GM12892 (cell line): ENCODE measurements around the gene CEP72.
"Not testable (repeated sequence)": the region's sequence is repeated elsewhere in the genome, so short reads cannot be mapped to it uniquely, and the experiment has no call there.

Experiments used
- DNase-seq: peaks from one replicate; pipeline ENCODE4 v3.0.0; 2011; ENCODE audit not compliant: insufficient read length
- FAIRE-seq: peaks from 2 replicates; lab custom pipeline; 2011; peaks lifted over from hg19 to GRCh38; lab: Jason Lieb, UNC
- POLR2A ChIP-seq: IDR thresholded peaks from 2 replicates; pipeline ENCODE4 v1.6.1; 2011; ENCODE audit warnings: low read depth, low read length, control low read depth
- POLR2AphosphoS5 ChIP-seq: IDR thresholded peaks from 2 replicates; pipeline ENCODE4 v1.6.1; 2011; ENCODE audit warnings: low read depth, low read length, control low read depth
- TAF1 ChIP-seq: IDR thresholded peaks from 2 replicates; pipeline ENCODE4 v1.6.1; 2011; ENCODE audit warnings: low read depth, mild to moderate bottlenecking, control low read depth, low read length, borderline replicate concordance

The CEP72 gene

GRCh38 chr5:675111-675870, 63.2 kb downstream of the CEP72 start:
- FAIRE-seq (no peak), DNase-seq (no peak)
- no peak for TF ChIP-seq POLR2A
- no peak for TF ChIP-seq POLR2AphosphoS5
- TF ChIP-seq TAF1 = no peak

DNA sequence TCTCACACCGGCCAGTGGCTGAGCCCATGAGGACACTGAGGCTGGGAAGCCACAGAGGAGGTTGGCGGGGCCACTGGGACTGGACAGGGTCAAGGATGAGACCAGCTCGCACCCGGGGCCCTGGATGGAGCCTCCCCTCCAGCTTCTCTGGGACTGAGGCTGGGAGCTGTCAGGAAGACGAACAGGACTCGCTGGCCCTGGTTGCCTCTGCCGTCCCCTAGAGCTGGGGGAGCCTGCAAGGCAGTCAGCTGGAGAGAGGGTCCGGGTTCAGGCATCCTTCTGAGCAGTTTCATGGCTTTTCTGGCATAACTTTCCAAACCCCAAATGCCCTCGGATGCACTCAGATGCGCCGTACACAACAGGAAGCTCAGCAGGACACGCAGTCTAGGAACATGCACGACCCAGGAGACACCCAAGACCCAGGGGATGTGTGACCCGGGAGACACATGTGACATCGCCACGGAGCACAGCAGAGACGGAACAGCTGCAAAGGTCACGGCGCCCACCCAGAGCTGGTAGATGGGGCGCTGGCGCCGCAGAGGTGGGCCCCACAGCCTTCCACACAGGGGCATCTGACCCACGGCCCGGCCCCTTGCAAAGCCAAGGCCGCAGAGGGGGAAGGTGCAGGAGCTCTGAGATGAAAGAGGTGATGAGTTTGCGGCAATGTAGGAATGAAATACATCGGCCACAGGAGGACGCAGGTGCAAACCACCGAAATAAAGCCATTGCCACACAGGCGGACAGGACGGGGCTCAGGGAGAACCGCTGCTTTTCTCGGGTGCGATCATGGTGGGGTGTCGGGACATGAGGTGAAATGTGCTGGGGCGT, 63.9 kb downstream of the CEP72 start:
- DNase-seq (no peak), FAIRE-seq (no peak)
- TF ChIP-seq POLR2A (no peak), TAF1 (no peak), POLR2AphosphoS5 (no peak)

DNA sequence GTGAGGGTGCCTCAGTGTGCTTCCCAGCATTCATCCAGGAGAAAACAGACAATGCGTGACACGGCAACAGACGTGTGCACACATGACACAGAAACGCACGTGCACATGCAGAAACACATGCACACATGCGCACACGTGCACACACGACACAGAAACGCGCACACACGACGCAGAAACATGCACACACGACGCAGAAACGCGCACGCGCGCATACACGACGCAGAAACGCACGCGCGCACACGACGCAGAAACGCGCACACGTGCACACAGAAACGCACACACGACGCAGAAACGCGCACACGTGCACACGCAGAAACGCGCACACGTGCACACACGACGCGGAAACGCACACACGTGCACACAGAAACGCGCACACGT, 64.5 kb downstream of the CEP72 start:
- DNase-seq (no peak), FAIRE-seq (no peak)
- no peak for TF ChIP-seq POLR2AphosphoS5
- TF ChIP-seq TAF1 = no peak
- no peak for TF ChIP-seq POLR2A

DNA sequence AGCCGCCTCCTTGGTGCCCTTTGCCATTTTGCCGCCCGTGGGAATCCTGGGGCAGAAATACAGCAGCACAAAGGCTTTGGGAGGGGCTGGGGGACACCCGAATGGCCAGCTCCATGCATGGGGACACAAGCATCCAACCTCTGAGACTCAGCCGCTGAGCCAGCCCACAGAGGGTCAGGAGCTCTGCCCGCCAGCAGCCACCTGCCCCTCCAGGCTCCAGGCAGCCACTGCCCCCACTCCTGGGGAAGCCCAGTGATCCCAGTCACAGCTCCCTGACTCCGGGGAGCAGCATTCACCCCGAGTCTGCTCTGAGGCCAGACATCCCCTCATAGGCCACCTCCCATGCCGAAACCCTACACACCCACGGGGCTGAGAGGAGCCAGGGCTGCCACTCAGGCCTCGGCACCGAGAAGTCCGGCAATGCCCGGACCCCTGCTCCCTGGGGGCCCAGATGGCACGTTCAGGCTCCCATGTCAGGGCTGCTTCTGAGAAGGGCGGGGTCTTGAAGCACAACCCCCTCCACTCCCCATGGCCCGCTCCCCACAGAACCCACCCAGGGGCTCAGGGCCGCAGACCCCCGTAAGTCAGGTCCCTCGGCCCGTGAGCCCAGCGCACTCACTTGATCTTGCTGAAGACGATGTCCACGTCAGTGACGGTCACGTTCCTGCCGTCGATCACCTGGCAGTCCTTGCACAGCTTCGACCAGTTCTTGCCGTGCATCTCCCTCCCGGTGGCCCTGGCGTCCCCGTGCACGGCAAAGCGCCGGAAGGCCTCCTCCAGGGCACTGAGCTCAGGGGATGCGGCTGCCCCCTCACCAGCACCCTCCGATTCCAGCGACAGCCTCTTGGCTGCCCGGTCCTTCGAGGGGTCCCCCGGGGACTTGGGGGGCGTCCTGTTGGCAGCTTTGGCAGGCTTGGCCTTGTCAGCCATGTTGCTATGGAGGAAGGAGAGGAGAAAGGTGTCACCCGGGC, 65.3 kb downstream of the CEP72 start:
- TF ChIP-seq TAF1 (no peak), POLR2A (no peak), POLR2AphosphoS5 (no peak)
- FAIRE-seq (no peak), DNase-seq (peak; percentile 17)

DNA sequence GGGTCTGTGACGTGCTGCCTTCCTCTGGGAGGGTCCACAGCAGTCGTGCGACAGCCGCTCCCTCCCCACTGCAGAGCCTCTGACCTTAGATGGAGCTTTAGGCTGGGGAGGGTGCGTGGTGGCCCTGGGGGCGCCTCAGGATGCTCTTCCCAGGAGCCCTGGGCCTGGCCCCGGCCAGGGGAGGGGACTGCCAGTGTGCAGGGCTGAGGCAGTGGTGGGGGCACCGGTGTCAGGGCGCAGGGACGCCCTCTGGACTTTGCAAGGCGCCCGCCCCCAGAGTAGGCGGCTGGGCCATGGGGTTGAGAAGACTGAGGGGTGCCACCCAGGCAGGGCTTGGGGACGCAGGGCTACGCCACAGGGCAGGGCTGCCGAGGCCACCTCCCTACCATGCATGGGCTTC, 66.4 kb downstream of the CEP72 start:
- FAIRE-seq = not testable (repeated sequence)
- peak; percentile 14 for DNase-seq

GRCh38 chr5:679166-679895, 67.2 kb downstream of the CEP72 start:
- peak; percentile 13 for DNase-seq
- not testable (repeated sequence) for FAIRE-seq

DNA sequence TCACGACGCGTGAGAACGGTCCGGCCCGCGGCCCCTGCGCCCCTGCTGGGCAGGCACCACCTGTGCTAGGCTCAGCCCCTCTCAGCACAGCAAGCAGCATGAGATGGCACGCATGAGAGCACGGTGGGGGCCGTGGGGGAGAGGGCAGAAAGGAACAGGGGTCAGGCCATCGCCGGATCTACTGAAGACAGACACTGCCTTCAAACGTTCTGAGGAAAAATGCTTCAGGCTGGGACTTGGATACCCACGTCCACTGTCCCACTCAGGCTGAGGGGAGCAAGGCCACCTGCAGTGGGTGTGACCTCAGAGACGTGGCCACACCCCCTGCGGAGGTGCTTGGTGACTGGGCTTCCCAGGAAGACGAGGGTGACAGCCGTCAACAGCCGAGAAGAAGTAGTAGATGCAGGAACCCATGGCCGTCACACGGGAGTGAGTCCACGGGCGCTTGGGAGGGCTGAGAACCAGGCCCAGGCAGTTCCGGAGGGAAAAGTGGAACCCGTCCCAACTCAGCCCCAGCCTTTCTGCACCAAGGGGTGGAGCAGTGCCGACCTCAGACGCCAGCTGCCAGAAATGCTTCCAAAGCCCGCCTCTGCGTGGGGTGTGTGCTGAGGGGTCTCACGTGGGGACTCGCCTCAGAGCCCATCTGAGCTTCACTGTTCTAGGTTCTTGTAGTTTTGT, 68.1 kb downstream of the CEP72 start:
- DNase-seq, FAIRE-seq: not testable (repeated sequence)

DNA sequence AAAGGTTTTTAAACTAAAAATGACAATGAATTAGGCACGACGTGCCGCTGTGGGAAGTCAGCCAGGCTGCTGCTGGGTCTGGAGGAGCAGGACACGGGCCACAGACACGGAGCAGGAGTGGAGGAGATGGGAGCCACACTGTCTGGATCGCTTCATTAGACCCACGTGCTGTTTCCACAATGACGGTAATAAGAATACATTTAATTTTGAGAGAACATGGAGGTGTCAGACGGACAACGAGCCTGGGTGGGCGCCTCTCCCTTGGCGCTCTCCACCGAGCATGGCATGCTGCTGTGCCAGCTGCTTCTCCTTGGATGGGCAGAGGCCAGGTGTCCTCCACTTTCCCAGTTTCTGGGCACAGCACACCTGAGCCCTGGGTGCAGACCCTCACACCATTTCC, 68.7 kb downstream of the CEP72 start:
- FAIRE-seq = not testable (repeated sequence)
- peak; percentile 3 for DNase-seq

DNA sequence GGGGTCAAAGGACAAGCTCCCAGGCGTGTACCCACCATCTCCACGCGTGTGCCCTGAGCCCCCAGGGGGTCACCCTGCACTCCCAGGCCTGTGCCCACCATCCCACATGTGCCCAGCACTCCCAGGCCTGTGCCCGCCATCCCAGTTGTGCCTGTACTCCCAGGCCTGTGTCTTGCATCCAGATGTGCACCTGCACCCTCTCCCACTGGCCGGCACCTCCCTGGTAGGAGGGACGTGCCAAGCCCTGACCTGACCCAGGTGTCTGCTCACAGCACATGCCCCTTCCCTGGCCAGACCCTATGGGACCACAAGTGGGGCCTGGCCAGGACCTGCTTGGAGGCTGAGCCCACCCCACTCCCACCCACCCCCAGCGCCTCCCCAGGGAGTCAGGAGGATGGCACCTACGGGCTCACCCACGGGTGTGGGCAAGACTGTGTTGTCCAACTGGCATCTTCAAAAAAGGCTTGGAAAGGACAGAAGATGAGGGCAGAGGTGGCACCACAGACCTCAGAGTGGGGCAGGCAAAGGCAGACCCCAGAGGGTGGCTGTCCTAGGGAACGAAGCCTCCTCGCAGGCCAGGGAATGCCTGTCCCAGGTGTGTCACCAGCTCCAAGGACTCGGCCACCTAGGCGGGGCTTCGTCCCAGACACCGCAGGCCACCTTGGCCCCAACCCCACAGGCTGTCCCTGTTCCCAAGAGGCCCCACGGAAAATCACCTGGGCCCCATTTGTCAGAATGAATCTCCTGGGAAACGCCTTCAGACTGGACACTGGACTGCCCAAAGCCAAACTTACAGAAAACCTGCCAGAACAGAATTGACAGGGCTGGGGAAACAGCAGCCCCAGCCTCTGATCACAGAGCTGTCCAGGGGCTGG, 69.4 kb downstream of the CEP72 start:
- peak; percentile 10 for DNase-seq
- not testable (repeated sequence) for FAIRE-seq

GRCh38 chr5:682216-682615, 70.1 kb downstream of the CEP72 start:
- FAIRE-seq = not testable (repeated sequence)

DNA sequence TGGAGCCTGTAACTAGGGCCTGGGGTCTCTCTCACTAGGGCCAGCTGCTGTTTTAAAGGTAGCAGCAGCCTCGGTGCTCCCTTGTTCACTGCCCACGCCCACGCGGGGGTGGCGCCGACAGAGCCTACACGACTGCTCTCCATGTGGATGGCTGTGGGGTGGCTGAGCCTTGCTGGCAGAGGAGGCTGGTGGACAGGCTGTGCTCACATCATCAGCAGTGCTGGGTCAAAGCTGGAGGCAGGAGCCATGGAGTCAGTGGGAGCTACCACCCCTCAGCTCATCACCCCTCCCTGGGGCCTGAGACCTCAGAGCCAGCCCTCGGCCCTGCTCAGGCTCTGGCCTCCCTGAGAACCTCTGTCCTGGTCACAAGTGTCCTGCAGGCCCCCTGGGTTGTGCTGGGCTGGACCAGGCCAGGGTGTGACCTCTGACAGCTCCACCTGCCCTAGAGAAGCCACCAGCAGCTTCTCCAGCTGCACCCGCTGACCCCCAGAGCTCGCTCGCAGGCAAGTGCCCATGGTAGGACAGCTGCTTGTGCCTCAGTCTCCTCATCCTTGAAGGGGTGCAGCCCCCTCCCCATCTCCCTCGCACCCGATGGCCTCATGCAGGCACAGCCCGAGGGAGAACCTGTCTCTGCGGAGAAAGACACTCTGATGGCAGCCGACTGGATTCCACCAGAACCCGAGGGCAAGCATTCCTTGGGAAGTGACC, 70.7 kb downstream of the CEP72 start:
- FAIRE-seq, DNase-seq: not testable (repeated sequence)

More at GRCh38 chr5:682216-682615, 70.1 kb downstream of the CEP72 start:
- DNase-seq = not testable (repeated sequence)
